Measurements from ENCODE around the gene NMNAT1.
"Not testable (repeated sequence)": the region's sequence is repeated elsewhere in the genome, so short reads cannot be mapped to it uniquely, and the experiment has no call there.

Gene NMNAT1

GRCh38 chr1:9942939-9943788 is at the start of gene NMNAT1, which contains the start of gene LZIC:
TSS of gene NMNAT1 (plus strand) at chr1:9943475. CDS start at chr1:9972074, 28,599 bp downstream.
TSS of gene LZIC (minus strand) at chr1:9943391. CDS start at chr1:9936619, 6,772 bp downstream.
- DNase-seq: peak; percentile 25

- DNase-seq: no peak
Observed at GRCh38 chr1:9894115-9894514, 49.2 kb upstream of the NMNAT1 start.

- DNase-seq: no peak
Observed at GRCh38 chr1:9900142-9901043, 42.9 kb upstream of the NMNAT1 start.

- no peak for DNase-seq
Observed at GRCh38 chr1:9901148-9902059, 41.9 kb upstream of the NMNAT1 start.

GRCh38 chr1:9902060-9902452 is 41.2 kb upstream of the NMNAT1 start:
- no peak for DNase-seq

GRCh38 chr1:9903801-9904527 is 39.3 kb upstream of the NMNAT1 start:
- no peak for DNase-seq

GRCh38 chr1:9904596-9904995 is 38.7 kb upstream of the NMNAT1 start:
- DNase-seq: no peak

GRCh38 chr1:9905010-9905409 is 38.3 kb upstream of the NMNAT1 start:
- DNase-seq: no peak

GRCh38 chr1:9906466-9906865 is 36.8 kb upstream of the NMNAT1 start:
- no peak for DNase-seq

- DNase-seq: no peak
Observed at GRCh38 chr1:9907441-9907840, 35.8 kb upstream of the NMNAT1 start.

GRCh38 chr1:9908871-9909233 is 34.4 kb upstream of the NMNAT1 start:
- no peak for DNase-seq

GRCh38 chr1:9909234-9910046 is 33.8 kb upstream of the NMNAT1 start:
- no peak for DNase-seq

GRCh38 chr1:9910076-9910422 is 33.2 kb upstream of the NMNAT1 start, which contains the start of gene CTNNBIP1:
TSS of gene CTNNBIP1 (minus strand) at chr1:9910269. CDS start at chr1:9872064, 38,205 bp downstream.
- DNase-seq: no peak

GRCh38 chr1:9910423-9911178 is 32.7 kb upstream of the NMNAT1 start:
- DNase-seq: peak; percentile 76

- no peak for DNase-seq
Observed at GRCh38 chr1:9912264-9912936, 30.9 kb upstream of the NMNAT1 start.

GRCh38 chr1:9914610-9914937 is 28.7 kb upstream of the NMNAT1 start:
- DNase-seq: no peak

GRCh38 chr1:9916452-9916851 is 26.8 kb upstream of the NMNAT1 start:
- no peak for DNase-seq

GRCh38 chr1:9917495-9917894 is 25.8 kb upstream of the NMNAT1 start:
- DNase-seq: not testable (repeated sequence)

GRCh38 chr1:9917901-9918300 is 25.4 kb upstream of the NMNAT1 start:
- DNase-seq: no peak

- DNase-seq: no peak
Observed at GRCh38 chr1:9920606-9921005, 22.7 kb upstream of the NMNAT1 start.
